ENCODE measurements around the gene NUBP2. TPM values are rescaled to one million over a fixed set of nuclear protein-coding genes. Genes with fewer than 3 reads are reported as not detected.

NUBP2 gene
- total RNA-seq, 1 donor from 2014 or later, result 73.8 TPM

GRCh38 chr16:1754204-1754603 lies 28.6 kb upstream of the NUBP2 start:
- DNase-seq (ENCODE audit: low read depth, low spot score), result no peak
- no peak overlapping the region for H3K4me3 Mint-ChIP-seq
- H3K27ac Mint-ChIP-seq (ENCODE audit: unreplicated experiment), result no peak overlapping the region
- H3K36me3 Mint-ChIP-seq (ENCODE audit: low read depth), result no peaks in the 10 kb centered on the region
- no peaks in the 10 kb centered on the region for H3K9me3 Mint-ChIP-seq
- no peak for TF ChIP-seq CTCF (conservative IDR thresholded peaks at IDR 0.05)
- H3K27me3 Mint-ChIP-seq (ENCODE audit: low read depth), result no peaks in the 10 kb centered on the region
- H3K4me1 Mint-ChIP-seq, result no peaks in the 10 kb centered on the region

GRCh38 chr16:1757714-1758461 lies 24.9 kb upstream of the NUBP2 start:
- Mint-ChIP-seq H3K9me3 (no peaks in the 10 kb centered on the region), H3K4me1 (no peaks in the 10 kb centered on the region), H3K27ac (ENCODE audit: unreplicated experiment) (no peak overlapping the region), H3K36me3 (ENCODE audit: low read depth) (peaks cover 3% of the 10 kb centered on the region), H3K4me3 (no peak overlapping the region), H3K27me3 (ENCODE audit: low read depth) (no peaks in the 10 kb centered on the region)
- DNase-seq (ENCODE audit: low read depth, low spot score), result no peak
- TF ChIP-seq CTCF (conservative IDR thresholded peaks at IDR 0.05), result no peak

GRCh38 chr16:1758923-1759322 lies 23.8 kb upstream of the NUBP2 start:
- Mint-ChIP-seq H3K9me3 (no peaks in the 10 kb centered on the region), H3K27ac (ENCODE audit: unreplicated experiment) (no peak overlapping the region), H3K27me3 (ENCODE audit: low read depth) (no peaks in the 10 kb centered on the region), H3K36me3 (ENCODE audit: low read depth) (peaks cover 3% of the 10 kb centered on the region), H3K4me3 (no peak overlapping the region), H3K4me1 (no peaks in the 10 kb centered on the region)
- no peak for TF ChIP-seq CTCF (conservative IDR thresholded peaks at IDR 0.05)
- no peak for DNase-seq (ENCODE audit: low read depth, low spot score)

- H3K27ac Mint-ChIP-seq (ENCODE audit: unreplicated experiment), result no peak overlapping the region
- H3K36me3 Mint-ChIP-seq (ENCODE audit: low read depth), result peaks cover 3% of the 10 kb centered on the region
- no peak for TF ChIP-seq CTCF (conservative IDR thresholded peaks at IDR 0.05)
- H3K9me3 Mint-ChIP-seq, result no peaks in the 10 kb centered on the region
- no peaks in the 10 kb centered on the region for H3K27me3 Mint-ChIP-seq (ENCODE audit: low read depth)
- no peak for DNase-seq (ENCODE audit: low read depth, low spot score)
- H3K4me1 Mint-ChIP-seq, result no peaks in the 10 kb centered on the region
- H3K4me3 Mint-ChIP-seq, result no peak overlapping the region
These were observed 23.2 kb upstream of the NUBP2 start for GRCh38 chr16:1759511-1759910.

- no peak overlapping the region for H3K27ac Mint-ChIP-seq (ENCODE audit: unreplicated experiment)
- H3K4me3 Mint-ChIP-seq, result no peak overlapping the region
- peaks cover 3% of the 10 kb centered on the region for H3K36me3 Mint-ChIP-seq (ENCODE audit: low read depth)
- H3K4me1 Mint-ChIP-seq, result no peaks in the 10 kb centered on the region
- no peaks in the 10 kb centered on the region for H3K27me3 Mint-ChIP-seq (ENCODE audit: low read depth)
- DNase-seq (ENCODE audit: low read depth, low spot score), result no peak
- no peak for TF ChIP-seq CTCF (conservative IDR thresholded peaks at IDR 0.05)
- no peaks in the 10 kb centered on the region for H3K9me3 Mint-ChIP-seq
These were observed 21.8 kb upstream of the NUBP2 start for GRCh38 chr16:1760911-1761310.

Measured in neural crest cell (in vitro differentiated cells).